Measurements from ENCODE around the gene GORASP2. TPM values are rescaled to one million over a fixed set of nuclear protein-coding genes. Genes with fewer than 3 reads are reported as not detected.

Gene GORASP2
- total RNA-seq, 1 experiment from 2014 or later: 87.9 TPM

- TF ChIP-seq SP1 (IDR thresholded peaks at IDR 0.05; ENCODE audit: low read depth) (no peak), SRF (IDR thresholded peaks at IDR 0.05; ENCODE audit: low read depth) (no peak), ZBTB33 (IDR thresholded peaks at IDR 0.05; ENCODE audit: extremely low read depth, insufficient replicate concordance, low read length) (no peak), ELF1 (IDR thresholded peaks at IDR 0.05; ENCODE audit: borderline replicate concordance, low read depth) (no peak)
Measured at GRCh38 chr2:170883683-170884082, 45.4 kb upstream of the GORASP2 start (continued).

GRCh38 chr2:170885130-170885791 is 43.8 kb upstream of the GORASP2 start:
- no peaks in the 10 kb centered on the region for H3K79me2 ChIP-seq (ENCODE audit: insufficient read depth, low read length)
- TF ChIP-seq JUND (IDR thresholded peaks at IDR 0.05): no peak
- TF ChIP-seq TCF7L2 (IDR thresholded peaks at IDR 0.05; ENCODE audit: borderline replicate concordance, extremely low read depth, insufficient read depth, insufficient read length): no peak
- TF ChIP-seq CTCF (IDR thresholded peaks at IDR 0.05 in 2 of 3, conservative IDR thresholded peaks at IDR 0.05 in 1 of 3; ENCODE audit: borderline replicate concordance in 1 of 3, insufficient read depth in 1 of 3, low read depth in 2 of 3, low read length in 2 of 3): peak in 2 of 3 experiments; percentile 26 to 29; a peak in 2 of 6 replicates
- TF ChIP-seq ZFX (IDR thresholded peaks at IDR 0.05): no peak
- no peak for TF ChIP-seq CBX3 (IDR thresholded peaks at IDR 0.05; ENCODE audit: low read depth)
- TF ChIP-seq POLR2AphosphoS5 (IDR thresholded peaks at IDR 0.05; ENCODE audit: low read depth, low read length): no peak
- TF ChIP-seq ELF1 (IDR thresholded peaks at IDR 0.05; ENCODE audit: borderline replicate concordance, low read depth): no peak
- no peak for TF ChIP-seq REST (IDR thresholded peaks at IDR 0.05; ENCODE audit: low read depth)
- no peak overlapping the region for H3K9ac ChIP-seq (ENCODE audit: low read length)
- no peak overlapping the region for H3K4me3 ChIP-seq (replicated peaks in 1 of 2; ENCODE audit: low read depth in 1 of 2, low read length in 2 of 2)
- H2AFZ ChIP-seq (ENCODE audit: low read depth, low read length, poor library complexity, severe bottlenecking): no peak overlapping the region
- no peaks in the 10 kb centered on the region for H3K27me3 ChIP-seq (ENCODE audit: insufficient read depth, low read length)
- ChIA-PET CTCF (interaction anchor here (3.2 kb wide), 1 partner anchor 12 kb away, joined by 13 read pairs; no protein-coding TSS in a partner anchor), RAD21 (ENCODE audit: low non-redundant PET in 1 of 2, low total read pairs in 2 of 2, uncharacterized antibody in 2 of 2, unreplicated experiment in 2 of 2) (no interaction called here), POLR2A (interaction anchor here (1.6 kb wide), 1 partner anchor 12 kb away, joined by 4 read pairs; no protein-coding TSS in a partner anchor)
- BruUV-seq (replicated peaks): no TSS peak
- no peaks in the 10 kb centered on the region for H4K20me1 ChIP-seq (ENCODE audit: insufficient read depth)
- DNase-seq (ENCODE audit: low read depth, low spot score) (no peak), ATAC-seq (peak; percentile 77)
- no peaks in the 10 kb centered on the region for H3K36me3 ChIP-seq (ENCODE audit: control insufficient read depth in 1 of 2, insufficient read depth in 2 of 2, low read length in 2 of 2)
- no peak overlapping the region for H3K4me2 ChIP-seq (ENCODE audit: low read length)
- no peak overlapping the region for H3K27ac ChIP-seq (ENCODE audit: low read depth, low read length)
- intact Hi-C loops (cut with micrococcal nuclease): no loop called here
- H3K9me2 ChIP-seq (ENCODE audit: insufficient read depth): no peaks in the 10 kb centered on the region
- no peaks in the 10 kb centered on the region for H3K4me1 ChIP-seq (ENCODE audit: control insufficient read depth in 1 of 2, insufficient read depth in 2 of 2, low read length in 2 of 2)
- no peaks in the 10 kb centered on the region for H3K9me3 ChIP-seq (ENCODE audit: control insufficient read depth in 1 of 2, insufficient read depth in 1 of 2, low read depth in 1 of 2, low read length in 2 of 2)
